HG03103 (cell line): ENCODE measurements around the gene MAP2K5.

Experiments used
- ATAC-seq: cut with Tn5 transposase; IDR thresholded peaks from one replicate; pipeline ENCODE4 v1.9.1; 2021; ENCODE audit warnings: low read depth; ENCODE audit not compliant: unreplicated experiment

MAP2K5 gene

DNA sequence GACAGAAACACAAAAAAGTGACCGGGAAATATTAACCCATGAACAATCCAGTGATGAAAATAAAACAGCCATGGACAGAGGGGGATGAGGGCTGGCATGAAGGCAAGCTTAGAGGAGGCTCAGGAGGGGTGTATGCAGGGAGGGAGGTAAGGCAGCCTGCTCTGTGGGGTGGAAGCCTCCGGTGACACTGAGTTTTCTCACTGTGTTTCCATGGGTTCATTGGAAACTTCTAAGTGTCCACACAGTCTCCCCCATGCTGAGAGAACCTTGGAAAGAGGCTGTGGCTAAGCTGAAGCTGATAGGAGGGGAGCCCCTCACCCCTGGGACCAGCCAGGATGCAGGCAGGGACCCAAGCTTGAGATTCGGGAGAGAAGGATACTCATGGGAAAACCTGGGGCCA, 276.0 kb downstream of the MAP2K5 start:
- ATAC-seq, result no peak

DNA sequence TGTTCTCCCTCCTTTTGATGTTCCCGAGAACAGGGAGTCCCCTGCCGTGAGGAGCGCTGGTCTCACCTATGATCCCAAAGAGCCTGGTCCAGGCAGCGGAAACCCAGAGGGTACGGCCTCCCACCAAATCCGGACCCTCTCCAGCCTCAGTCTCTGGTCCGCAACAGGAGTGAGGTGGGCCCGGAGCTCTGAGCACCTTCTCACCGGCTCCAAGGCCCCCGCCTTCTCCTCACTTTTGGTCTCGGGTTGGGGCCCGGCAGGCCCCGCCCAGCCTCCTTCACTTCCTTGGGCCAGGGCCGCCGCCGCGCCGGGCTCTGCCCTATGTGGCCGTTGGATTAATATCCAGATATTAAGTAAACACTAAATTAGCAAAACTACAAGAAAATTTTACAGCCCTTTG, 277.1 kb downstream of the MAP2K5 start:
- no peak for ATAC-seq

DNA sequence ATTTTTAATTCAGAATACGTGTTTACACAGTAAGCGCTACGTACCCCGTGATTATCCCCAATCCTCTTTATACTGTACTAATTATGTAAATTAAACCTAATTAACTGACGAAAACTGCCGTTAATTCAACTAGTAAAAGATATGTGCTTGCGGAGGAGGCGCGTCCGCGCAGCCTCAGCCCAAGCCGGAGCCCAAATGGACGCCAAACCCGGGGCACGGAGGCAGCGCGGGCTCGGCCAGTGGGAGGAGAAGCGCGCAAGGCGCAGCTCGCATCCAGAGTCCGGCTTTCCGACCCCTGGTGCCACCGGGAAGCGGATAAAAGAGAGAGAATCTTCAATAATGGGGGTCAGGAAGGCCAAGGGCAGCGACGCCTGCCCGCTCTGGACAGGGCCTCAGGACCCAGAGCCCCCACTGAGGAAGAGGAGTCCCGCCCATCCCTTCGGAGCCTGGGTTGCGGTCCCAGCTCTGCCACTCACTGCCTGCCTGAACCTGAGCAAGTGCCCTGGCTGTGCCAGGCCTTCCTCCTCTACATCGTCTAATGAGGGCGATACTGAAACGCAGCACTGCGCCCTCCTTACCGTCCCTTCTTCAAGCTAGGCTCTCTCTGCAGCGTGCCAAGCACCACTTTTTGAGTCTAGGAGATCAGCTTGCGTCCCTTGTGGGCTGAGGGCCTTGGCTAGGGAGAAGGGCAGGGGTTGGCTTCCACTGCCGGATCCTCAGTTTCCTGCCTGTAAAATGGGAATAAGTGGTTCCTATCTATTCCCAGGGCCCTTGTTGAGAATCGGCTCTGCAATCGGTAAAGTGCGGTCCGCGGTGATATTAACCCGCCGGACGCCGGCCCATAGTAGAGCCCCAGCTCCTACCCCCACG, 277.9 kb downstream of the MAP2K5 start:
- ATAC-seq, result no peak

DNA sequence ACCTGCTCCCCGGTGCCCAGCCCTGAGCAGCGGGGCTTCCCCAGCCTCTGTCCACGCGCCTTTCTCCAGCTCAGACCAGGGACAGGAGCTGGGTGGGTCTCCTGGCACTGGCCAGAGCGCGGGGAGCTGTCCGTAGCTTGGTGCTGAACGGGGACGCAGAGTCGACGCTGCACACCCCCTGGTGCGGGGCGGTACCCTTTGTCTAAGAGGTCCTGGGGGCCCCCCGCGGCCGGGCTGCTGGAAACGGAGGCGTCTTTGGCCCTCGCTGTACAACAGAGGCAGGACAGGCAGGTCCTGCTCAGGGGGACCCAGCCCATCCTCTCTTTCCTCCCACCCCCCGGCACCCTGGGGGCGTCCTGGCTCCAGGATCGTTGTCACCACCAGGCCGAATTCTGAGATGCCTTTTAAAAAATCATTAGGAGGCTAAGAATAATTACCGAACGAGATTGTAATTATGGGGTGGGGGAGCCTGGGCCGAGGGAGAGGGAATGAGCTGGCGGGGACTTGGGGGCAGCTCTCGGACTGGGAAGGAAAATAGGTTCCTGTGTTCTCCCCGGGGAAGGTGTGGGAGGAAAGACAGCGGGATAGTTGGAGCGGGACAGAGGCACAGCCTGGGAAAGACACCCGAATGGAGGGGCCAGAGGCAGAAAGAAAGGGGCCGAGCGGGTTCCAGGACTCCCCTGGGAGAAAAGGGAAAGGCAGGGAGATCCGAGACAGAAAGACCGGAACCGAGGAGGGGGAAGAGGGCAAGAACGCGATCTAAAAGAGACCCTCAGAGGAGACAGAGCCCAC, 278.7 kb downstream of the MAP2K5 start:
- no peak for ATAC-seq

DNA sequence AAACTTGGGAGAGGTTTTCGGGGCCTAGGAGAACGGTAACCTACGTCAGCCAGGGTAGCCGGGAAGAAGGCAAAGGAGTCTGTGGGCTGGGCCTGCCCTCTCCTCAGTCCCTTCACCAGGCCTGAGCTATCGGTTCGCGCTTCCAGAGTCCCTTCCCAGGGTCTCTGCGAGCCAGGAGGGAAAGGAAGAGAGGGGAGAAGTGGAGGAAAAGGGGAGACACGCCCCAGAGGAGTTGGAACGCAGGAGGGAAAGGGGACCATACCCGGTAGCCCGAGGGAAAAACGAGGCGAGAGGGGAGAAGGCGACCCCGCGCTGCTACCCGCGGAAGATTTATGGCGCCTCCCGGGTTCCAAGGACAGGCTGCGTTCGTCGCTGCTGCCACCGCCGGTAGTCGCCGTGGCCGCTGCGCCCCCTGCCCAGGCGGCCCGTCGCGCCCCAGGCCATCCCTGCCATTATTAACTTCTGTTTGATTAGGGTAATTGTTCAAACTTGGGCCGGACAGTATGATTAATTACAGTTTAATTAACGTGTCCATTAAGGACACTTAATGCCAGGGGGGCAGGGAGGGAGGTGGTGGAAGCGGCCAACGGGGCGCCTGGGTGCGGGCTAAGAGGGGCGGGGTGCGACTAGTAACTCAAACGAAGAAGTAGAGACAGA, 279.4 kb downstream of the MAP2K5 start:
- ATAC-seq, result no peak

DNA sequence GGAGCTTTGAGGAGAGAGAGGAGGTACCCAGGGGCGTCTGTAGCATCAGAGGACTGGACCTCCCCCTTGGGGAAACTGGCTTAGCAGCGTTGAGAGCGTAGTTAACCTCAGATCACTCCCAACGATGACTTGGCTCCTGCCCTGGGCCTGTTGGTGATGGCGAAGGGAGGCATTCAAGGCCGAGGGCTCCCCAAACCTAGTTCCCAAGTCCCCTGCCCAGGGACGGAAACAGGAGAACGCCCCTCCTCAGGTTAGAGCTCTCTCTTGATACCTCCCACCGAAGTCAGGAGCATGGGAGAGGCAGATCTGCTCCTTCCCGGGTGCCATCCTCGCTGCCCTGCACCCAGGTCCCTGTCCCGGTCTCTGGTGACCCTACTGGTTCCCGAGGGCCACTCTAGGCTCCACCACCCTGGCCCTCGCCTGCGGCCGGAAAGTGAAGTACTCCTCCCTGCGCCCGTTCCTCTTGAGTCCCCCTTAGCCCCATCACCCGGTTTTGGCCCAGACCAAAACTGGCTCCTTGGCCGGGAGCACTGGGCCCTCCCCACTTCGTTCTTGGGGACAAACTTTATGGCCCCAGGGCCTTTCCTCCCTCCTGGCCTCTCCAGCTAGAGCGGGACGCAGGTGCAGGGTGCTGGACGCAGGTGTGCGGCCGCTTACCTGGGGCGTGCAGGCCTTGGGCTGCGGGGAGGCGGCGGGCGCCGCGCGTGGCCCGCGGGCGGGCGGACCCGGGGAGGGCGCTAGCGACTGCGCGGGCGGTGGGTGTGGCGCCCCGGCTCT, 280.2 kb downstream of the MAP2K5 start:
- ATAC-seq, result no peak

DNA sequence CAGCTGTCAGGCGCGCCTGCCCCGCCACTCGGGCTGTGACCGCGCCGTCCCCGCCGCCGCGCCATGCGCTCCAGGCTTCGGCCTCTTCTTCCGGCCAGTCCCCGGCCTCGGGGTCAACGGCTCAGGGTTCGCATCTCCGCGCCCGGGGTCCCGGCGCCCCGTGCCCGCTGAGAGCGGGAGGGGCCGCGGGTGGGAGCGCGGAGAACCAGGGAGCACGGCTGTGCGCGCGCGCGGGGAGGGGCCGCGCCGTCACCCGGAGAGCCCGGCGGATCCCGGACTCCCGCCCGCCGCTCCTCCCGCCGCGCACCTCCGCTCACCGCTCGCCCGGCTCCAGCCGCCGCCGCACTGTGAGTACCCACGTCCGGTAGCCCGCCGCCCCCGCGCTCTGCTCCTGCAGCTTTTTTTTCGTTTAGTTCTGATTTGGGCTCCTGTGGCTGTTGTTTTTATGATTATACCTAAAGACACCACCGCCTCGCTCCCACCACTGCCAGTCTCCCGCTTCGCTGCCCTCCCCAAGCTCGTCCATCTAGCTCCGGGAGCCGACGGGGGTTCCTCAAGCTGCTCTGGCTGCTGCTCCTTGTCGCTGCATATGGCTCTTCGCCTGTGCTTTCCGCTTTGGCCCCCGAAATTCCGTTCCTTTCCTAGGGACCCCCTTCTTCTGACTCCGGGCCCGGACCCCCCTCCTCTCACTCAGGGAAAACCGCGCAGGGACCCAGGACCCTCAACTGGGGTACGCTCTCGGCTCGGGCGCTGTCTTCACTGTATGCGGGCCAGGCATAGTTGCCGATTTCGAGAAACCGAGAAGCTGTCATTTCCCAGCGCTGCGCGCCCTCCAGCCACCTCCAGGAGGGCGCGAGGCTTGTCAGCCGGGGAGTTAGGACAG, 281.1 kb downstream of the MAP2K5 start:
- ATAC-seq, result no peak

DNA sequence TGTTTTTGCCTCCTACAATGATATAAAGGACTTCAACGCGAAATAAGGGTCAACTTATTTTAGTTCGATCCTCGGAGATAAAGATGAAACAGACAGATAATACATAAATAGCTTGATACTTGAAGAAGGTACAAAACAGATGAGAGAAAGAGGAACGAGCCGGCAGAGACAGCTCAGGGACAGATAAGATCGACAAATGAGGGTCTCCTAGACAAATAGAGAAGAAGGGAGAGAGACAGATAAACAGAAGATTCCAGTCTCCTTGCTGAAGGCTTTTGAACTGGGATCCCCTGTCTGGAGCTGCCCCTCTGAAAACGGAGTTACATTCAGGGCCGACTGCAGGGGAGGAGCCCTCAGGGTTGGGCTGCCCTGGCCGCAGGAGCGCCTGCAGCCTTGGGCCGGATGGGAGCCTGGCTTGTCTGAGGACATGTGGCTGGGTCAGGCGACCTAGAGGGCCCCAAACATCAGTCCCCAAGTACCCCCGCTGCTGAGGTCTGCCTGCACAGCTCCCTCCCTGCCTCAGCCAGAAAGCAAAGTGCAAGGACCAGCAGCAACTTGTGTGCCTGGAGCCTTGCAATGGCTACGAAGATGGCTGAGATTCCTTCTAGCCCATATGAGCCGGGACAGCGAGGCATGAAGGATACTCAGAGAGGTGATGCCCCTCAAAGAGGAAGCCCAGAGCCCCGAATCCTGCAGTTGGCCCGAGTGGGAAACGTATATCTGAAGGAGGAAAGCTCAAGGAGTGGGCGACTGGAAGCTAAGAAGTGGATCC, 281.9 kb downstream of the MAP2K5 start:
- no peak for ATAC-seq

DNA sequence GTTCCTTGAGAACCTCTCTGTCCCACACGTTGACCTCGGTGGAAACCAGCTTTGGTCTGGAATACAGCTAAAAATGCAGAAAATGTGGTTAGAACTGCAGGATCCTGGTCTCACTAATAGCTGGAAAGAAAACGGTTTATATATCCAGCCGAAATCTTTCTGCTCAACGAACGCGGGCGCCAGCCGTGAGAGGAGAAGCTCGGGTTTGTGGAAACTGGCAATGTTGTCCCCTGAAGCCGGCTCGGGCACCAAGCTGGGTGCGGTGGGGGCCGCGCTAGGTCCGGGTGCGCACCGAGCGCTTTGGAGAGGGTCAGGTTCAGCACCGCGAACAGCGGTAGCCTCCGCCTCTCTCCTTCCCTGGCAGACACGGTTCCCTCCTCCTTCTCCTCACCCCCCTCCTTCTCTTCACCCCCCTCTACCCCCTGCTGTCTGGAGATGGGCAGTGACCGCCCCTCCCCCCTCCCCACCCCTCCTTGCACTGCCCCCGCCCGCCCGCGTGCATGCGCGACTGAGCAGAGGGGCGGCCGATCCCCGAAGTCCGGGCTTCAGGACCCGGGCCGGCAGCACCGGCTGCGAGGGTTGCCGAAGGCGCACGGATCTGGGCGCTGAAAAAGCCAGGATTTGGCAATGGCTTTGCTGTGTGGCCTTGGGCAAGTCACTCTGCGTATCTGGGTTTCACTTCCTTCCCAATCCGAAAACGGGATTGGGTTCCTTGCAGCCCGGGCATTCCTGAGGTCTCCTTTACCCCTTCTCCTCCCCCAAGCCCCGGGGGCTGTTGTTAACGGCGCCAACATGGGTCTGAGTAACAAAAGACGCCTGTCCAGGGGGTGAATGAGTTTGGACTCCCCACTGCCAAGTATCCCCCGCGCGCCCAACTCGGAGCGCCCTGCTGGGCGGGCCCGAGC, 282.7 kb downstream of the MAP2K5 start, which contains the start of gene SKOR1:
TSS of gene SKOR1 (plus strand) at position 534 of the 905 bp plus-strand sequence. CDS start at position 628, 94 bp downstream.
- ATAC-seq, result no peak

DNA sequence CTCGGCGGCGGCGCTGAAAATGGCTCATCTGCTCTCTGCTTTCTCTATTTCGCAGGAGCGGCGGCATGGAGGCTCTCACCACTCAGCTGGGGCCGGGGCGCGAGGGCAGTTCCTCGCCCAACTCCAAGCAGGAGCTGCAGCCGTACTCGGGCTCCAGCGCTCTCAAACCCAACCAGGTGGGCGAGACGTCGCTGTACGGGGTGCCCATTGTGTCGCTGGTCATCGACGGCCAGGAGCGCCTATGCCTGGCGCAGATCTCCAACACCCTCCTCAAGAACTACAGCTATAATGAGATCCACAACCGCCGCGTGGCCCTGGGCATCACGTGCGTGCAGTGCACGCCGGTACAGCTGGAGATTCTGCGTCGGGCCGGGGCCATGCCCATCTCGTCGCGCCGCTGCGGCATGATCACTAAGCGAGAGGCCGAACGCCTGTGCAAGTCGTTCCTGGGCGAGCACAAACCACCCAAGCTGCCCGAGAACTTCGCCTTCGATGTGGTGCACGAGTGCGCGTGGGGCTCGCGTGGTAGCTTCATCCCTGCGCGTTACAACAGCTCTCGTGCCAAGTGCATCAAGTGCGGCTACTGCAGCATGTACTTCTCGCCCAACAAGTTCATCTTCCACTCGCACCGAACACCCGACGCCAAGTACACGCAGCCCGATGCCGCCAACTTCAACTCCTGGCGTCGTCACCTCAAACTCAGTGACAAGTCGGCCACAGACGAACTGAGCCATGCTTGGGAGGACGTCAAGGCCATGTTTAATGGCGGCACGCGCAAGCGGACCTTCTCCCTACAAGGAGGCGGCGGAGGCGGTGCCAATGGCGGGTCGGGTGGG, 283.6 kb downstream of the MAP2K5 start:
- no peak for ATAC-seq

DNA sequence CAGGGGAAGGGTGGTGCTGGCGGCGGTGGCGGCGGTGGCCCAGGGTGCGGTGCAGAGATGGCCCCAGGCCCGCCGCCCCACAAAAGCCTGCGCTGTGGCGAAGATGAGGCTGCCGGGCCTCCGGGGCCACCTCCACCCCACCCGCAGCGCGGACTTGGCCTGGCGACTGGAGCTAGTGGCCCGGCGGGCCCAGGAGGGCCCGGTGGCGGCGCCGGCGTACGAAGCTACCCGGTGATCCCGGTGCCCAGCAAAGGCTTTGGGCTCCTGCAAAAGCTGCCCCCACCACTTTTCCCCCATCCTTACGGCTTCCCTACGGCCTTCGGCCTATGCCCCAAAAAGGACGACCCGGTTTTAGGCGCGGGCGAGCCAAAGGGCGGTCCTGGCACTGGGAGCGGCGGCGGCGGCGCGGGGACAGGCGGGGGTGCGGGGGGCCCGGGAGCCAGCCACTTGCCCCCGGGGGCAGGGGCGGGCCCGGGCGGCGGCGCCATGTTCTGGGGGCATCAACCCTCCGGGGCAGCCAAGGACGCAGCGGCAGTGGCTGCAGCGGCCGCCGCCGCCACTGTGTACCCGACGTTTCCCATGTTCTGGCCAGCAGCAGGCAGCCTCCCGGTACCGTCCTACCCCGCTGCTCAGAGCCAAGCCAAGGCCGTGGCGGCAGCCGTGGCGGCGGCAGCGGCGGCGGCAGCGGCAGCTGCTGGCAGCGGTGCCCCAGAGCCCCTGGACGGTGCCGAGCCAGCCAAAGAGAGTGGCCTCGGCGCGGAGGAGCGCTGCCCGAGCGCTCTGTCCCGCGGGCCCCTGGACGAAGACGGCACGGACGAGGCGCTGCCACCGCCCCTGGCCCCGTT, 284.4 kb downstream of the MAP2K5 start:
- ATAC-seq, result no peak

DNA sequence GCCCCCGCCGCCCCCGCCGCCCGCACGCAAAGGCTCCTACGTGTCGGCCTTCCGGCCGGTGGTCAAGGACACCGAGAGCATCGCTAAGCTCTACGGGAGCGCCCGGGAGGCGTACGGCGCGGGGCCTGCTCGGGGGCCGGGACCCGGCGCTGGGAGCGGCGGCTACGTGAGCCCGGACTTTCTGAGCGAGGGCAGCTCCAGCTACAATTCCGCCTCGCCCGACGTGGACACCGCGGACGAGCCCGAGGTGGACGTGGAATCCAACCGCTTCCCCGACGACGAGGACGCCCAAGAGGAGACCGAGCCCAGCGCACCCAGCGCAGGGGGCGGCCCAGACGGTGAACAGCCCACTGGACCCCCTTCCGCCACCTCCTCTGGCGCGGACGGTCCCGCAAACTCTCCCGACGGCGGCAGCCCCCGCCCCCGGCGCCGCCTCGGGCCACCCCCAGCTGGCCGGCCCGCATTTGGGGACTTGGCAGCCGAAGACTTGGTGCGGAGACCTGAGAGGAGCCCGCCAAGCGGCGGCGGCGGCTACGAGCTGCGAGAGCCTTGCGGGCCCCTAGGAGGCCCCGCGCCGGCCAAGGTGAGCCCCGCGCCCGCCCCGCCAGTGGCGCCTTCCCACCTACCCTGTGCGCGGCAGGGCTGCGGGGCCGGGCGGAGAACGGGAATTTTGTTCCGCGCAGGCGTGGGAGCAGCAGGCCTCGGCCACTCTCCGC, 285.2 kb downstream of the MAP2K5 start:
- ATAC-seq, result no peak

DNA sequence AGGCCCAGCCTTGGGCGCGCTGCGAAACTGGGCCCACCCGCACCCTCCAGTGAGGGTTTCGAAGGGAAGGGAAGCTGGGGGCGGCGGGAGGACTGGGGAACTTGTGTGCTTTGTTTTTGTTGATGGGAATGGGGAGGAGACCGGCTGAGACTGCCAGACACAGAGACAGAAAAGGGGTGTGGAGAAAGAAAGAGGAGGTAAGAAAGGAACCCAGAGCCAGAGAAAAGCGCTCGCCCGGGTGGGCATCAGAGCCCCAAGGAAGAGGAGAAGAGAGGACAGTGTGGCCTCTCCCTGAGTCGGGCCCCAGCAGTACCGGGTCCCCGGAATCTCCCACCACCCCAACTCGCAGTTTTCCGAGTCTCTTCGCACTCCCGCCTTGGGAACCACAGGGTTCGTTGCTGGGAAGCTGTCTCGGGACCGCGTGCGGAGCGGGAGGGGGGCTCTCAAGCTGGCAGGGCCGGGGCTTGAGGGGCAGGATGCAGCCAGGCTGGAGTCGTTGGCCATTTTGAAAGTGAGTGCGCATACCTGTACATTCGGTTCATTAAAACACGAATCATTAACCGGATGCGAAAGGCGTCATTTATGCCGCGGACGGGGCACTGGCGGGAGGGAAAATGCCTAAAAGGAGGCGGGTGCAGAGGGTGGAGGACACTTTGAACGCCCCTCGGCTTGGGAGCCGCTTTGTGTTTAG, 285.9 kb downstream of the MAP2K5 start:
- no peak for ATAC-seq

DNA sequence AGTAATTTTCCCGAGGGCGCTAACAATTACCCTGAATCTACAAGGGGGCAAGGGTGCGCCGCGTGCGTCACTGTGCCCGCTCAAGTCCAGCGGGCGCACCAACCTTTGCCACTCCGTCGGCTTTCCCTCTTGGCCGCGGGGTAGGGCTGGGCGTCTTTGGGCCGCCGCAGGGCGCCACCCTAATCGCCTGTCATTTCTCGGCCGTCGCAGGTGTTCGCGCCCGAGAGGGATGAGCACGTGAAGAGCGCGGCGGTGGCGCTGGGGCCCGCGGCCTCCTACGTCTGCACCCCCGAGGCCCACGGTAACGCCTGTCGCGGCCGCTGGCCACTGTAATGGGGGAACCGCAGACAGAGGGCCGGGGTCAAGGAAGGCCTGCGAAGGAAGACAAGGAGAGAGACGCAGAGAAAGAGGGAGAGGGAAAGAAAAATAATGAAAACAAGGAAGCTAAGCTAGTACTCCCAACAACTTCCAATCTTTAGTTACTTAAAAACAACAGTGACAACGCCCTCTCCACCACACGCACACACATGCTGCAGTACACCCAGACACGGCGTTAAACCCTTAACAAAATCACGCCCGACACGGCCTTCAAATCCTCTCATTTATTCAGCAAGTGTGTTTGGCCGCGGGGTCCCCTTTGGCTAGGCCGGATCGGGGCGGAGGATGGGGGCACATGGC, 286.6 kb downstream of the MAP2K5 start:
- ATAC-seq, result no peak
